ENCODE data around the gene UBALD1.

DNA sequence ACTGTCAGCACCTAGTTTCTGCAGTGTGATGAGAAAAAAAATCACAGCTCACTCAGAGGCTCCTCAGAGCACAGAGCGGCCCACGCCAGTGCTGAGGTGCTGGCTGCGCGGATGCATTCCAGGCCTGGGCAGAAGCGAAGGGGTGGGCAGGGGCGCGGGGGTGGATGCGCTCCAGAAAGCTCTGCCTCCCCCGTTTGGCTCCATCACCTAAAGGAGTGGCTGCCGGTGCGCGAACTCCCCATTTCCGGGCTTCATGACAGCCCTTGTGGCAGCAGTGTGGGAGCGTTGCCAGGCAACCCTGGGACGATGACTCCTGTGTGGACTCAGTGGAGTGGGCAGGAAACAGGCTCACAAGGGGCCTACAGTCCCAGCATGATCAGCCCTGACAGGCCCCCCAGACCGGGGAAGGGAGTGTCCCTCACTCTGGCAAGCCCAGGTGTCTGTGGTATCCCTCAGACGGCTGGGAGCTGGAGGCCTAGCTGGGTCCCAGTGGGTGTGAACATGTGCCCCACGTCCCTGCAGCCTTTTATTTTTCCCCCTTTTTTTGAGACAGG lies 45.8 kb upstream of the UBALD1 start:
- TF ChIP-seq, protein P1, sequence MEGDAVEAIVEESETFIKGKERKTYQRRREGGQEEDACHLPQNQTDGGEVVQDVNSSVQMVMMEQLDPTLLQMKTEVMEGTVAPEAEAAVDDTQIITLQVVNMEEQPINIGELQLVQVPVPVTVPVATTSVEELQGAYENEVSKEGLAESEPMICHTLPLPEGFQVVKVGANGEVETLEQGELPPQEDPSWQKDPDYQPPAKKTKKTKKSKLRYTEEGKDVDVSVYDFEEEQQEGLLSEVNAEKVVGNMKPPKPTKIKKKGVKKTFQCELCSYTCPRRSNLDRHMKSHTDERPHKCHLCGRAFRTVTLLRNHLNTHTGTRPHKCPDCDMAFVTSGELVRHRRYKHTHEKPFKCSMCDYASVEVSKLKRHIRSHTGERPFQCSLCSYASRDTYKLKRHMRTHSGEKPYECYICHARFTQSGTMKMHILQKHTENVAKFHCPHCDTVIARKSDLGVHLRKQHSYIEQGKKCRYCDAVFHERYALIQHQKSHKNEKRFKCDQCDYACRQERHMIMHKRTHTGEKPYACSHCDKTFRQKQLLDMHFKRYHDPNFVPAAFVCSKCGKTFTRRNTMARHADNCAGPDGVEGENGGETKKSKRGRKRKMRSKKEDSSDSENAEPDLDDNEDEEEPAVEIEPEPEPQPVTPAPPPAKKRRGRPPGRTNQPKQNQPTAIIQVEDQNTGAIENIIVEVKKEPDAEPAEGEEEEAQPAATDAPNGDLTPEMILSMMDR (IDR thresholded peaks at IDR 0.05): no peak
- TF ChIP-seq POLR2A (IDR thresholded peaks at IDR 0.05): no peak
- TF ChIP-seq EP300 (IDR thresholded peaks at IDR 0.05): no peak

All from gastroesophageal sphincter (tissue), 3 donors.